ENCODE data around the gene TEP1.

GRCh38 chr14:20375471-20375870 lies 37.8 kb downstream of the TEP1 start:
- TF ChIP-seq HOMEZ (CRISPR knock-in tag; IDR thresholded peaks at IDR 0.05; ENCODE audit: low read depth) (no peak), MAZ (IDR thresholded peaks at IDR 0.05; ENCODE audit: borderline replicate concordance, low read depth, low read length) (no peak), MAZ (CRISPR knock-in tag; IDR thresholded peaks at IDR 0.05; ENCODE audit: low read depth) (no peak), ZBTB21 (CRISPR knock-in tag; IDR thresholded peaks at IDR 0.05) (no peak), RFX5 (IDR thresholded peaks at IDR 0.05; ENCODE audit: low read depth, low read length) (no peak)
- TF ChIP-seq, protein P1, sequence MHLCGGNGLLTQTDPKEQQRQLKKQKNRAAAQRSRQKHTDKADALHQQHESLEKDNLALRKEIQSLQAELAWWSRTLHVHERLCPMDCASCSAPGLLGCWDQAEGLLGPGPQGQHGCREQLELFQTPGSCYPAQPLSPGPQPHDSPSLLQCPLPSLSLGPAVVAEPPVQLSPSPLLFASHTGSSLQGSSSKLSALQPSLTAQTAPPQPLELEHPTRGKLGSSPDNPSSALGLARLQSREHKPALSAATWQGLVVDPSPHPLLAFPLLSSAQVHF (CRISPR knock-in tag; IDR thresholded peaks at IDR 0.05): no peak
